DOHH2 (cell line): ENCODE data around the gene UNC5B.

Experiments used
- H3F3A ChIP-seq: fragments of 200-600 bp; sonication (generic), shearing (Covaris generic); 2 replicates; pipeline ENCODE4 v1.6.0; 2016; ENCODE audit warnings: antibody characterized with exemption, mild to moderate bottlenecking; ENCODE audit not compliant: control insufficient read depth, insufficient read depth
- H3K27ac ChIP-seq: fragments of 200-600 bp; sonication (generic); 2 replicates; pipeline ENCODE4 v1.5.1; 2014; ENCODE audit warnings: low read depth, mild to moderate bottlenecking, low read length, moderate library complexity
- H3K27me3 ChIP-seq: fragments of 200-600 bp; sonication (generic); 2 replicates; pipeline ENCODE4 v1.6.1; 2014; ENCODE audit warnings: mild to moderate bottlenecking, low read length, mixed read lengths; ENCODE audit not compliant: control insufficient read depth
- H3K36me3 ChIP-seq: fragments of 200-600 bp; sonication (generic); 2 replicates; pipeline ENCODE4 v1.6.1; 2014; ENCODE audit warnings: mild to moderate bottlenecking, low read length, moderate library complexity, mixed read lengths; ENCODE audit not compliant: control insufficient read depth
- H3K4me1 ChIP-seq: fragments of 200-600 bp; sonication (generic); 2 replicates; pipeline ENCODE4 v1.6.1; 2014; ENCODE audit warnings: mild to moderate bottlenecking, low read length, mixed read lengths; ENCODE audit not compliant: control insufficient read depth
- H3K4me2 ChIP-seq: fragments of 200-600 bp; sonication (generic); 2 replicates; pipeline ENCODE4 v1.6.0; 2014; ENCODE audit warnings: mild to moderate bottlenecking, low read length, moderate library complexity
- H3K4me3 ChIP-seq: fragments of 200-600 bp; sonication (generic); 2 replicates; pipeline ENCODE4 v1.5.1; 2014; ENCODE audit warnings: mild to moderate bottlenecking, low read length, mixed read lengths
- H3K79me2 ChIP-seq: fragments of 200-600 bp; sonication (generic); 2 replicates; pipeline ENCODE4 v1.6.1; 2014; ENCODE audit warnings: mild to moderate bottlenecking, low read length, mixed read lengths; ENCODE audit not compliant: control insufficient read depth
- H3K9me2 ChIP-seq: fragments of 200-600 bp; sonication (generic); replicated peaks from 2 replicates; pipeline ENCODE4 v1.6.1; 2014; ENCODE audit warnings: mild to moderate bottlenecking, low read length, mixed read lengths; ENCODE audit not compliant: control insufficient read depth
- H3K9me3 ChIP-seq: fragments of 200-600 bp; sonication (generic); 2 replicates; pipeline ENCODE4 v1.6.1; 2014; ENCODE audit warnings: antibody characterized with exemption, low read length, mixed read lengths; ENCODE audit not compliant: control insufficient read depth, insufficient read depth
- H4K20me1 ChIP-seq: fragments of 200-600 bp; sonication (generic); 2 replicates; pipeline ENCODE4 v1.6.0; 2014; ENCODE audit warnings: low read depth, mild to moderate bottlenecking, antibody characterized with exemption, low read length, moderate library complexity; ENCODE audit not compliant: control insufficient read depth, insufficient read depth
- EZH2phosphoT487 ChIP-seq: fragments of 200-600 bp; sonication (generic); IDR thresholded peaks from 2 replicates; pipeline ENCODE4 v1.6.1; 2017; ENCODE audit warnings: borderline replicate concordance, mild to moderate bottlenecking, antibody characterized with exemption, low read length, moderate library complexity, mixed read lengths
- TF ChIP-seq, protein P1 (sequence below): fragments of 200-600 bp; sonication (generic); IDR thresholded peaks from one replicate; pipeline ENCODE4 v1.5.1; 2014; ENCODE audit warnings: antibody characterized with exemption, mild to moderate bottlenecking, low read depth, low read length; ENCODE audit not compliant: poor library complexity, severe bottlenecking

The UNC5B gene

DNA sequence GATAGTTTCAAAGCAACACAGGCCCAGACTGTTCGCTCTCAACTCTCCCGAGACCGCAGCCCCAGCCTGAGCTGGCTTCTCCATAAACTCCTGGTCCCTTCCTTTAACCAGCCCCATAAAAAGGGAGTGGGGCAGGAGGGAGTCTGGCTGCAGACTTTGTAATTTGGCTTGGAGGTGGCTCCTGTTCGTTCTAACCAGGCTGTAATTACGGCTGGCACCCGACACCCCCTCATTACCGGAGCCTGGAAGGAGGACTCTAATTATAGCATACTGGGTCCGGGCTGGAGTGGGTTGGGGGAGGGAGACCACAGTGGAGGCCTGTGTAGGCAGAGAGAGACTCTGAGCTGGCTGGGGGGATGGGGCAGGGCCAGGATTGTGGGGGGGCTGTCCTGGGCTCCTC is 49.7 kb downstream of the UNC5B start:
- TF ChIP-seq, protein P1, sequence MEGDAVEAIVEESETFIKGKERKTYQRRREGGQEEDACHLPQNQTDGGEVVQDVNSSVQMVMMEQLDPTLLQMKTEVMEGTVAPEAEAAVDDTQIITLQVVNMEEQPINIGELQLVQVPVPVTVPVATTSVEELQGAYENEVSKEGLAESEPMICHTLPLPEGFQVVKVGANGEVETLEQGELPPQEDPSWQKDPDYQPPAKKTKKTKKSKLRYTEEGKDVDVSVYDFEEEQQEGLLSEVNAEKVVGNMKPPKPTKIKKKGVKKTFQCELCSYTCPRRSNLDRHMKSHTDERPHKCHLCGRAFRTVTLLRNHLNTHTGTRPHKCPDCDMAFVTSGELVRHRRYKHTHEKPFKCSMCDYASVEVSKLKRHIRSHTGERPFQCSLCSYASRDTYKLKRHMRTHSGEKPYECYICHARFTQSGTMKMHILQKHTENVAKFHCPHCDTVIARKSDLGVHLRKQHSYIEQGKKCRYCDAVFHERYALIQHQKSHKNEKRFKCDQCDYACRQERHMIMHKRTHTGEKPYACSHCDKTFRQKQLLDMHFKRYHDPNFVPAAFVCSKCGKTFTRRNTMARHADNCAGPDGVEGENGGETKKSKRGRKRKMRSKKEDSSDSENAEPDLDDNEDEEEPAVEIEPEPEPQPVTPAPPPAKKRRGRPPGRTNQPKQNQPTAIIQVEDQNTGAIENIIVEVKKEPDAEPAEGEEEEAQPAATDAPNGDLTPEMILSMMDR: no peak
- TF ChIP-seq EZH2phosphoT487: no peak
- no peak overlapping the region for H3K4me2 ChIP-seq
- H3K27me3 ChIP-seq: no peaks in the 10 kb centered on the region
- no peak overlapping the region for H3K27ac ChIP-seq
- H3K79me2 ChIP-seq: no peaks in the 10 kb centered on the region
- H3K36me3 ChIP-seq: no peaks in the 10 kb centered on the region
- no peaks in the 10 kb centered on the region for H4K20me1 ChIP-seq
- H3F3A ChIP-seq: no peaks in the 10 kb centered on the region
- H3K9me2 ChIP-seq: no peaks in the 10 kb centered on the region
- no peaks in the 10 kb centered on the region for H3K4me1 ChIP-seq
- H3K9me3 ChIP-seq: no peaks in the 10 kb centered on the region
- H3K4me3 ChIP-seq: no peak overlapping the region

DNA sequence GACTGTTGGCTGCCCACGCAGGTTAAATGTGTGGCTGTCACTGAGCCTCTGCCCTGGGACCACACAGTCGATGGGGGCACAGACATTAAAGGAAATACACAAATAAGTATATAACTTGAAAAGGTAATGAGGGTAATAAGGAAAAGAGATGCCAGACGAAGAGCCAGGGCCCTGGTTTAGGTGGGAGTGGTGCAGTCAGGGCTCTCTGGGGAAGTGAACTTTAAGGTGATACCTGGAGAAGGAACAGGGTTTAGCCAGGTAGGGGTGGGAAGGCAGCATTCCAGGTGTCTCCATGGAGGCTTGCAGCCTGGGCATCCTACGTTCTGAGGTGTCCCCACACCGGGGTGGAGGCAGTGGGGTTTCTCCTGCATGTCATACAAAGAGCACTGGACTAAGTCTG is 50.4 kb downstream of the UNC5B start:
- Histone ChIP-seq H3K4me2 (no peak overlapping the region), H3K4me1 (no peaks in the 10 kb centered on the region), H3K79me2 (no peaks in the 10 kb centered on the region), H3F3A (no peaks in the 10 kb centered on the region), H3K27me3 (no peaks in the 10 kb centered on the region), H3K36me3 (no peaks in the 10 kb centered on the region), H3K27ac (no peak overlapping the region), H3K9me2 (no peaks in the 10 kb centered on the region), H3K9me3 (no peaks in the 10 kb centered on the region), H3K4me3 (no peak overlapping the region), H4K20me1 (no peaks in the 10 kb centered on the region)
- TF ChIP-seq, protein P1: no peak
- no peak for TF ChIP-seq EZH2phosphoT487

DNA sequence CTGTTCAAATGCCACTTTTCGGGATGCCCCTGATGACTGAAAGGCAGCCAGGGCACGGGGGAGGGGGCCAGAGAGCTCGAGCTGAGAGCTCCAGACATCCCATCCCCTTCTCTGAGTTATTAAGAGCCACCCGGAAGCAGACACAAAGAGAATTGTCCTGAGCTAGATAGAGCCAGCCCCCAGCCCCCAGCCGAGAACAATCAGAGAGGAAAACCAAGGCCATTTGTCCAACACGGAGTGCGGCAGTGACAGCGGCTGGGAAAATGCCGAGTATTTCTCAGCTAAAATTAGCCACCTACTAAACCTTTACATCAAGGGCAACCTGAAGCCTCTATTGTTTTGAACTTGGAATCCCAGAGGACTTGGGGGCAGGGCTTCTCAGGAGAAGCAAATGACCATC is 51.0 kb downstream of the UNC5B start:
- Histone ChIP-seq H3K27ac (no peak overlapping the region), H3K79me2 (no peaks in the 10 kb centered on the region), H3K9me2 (no peaks in the 10 kb centered on the region), H3K27me3 (no peaks in the 10 kb centered on the region), H3K4me2 (no peak overlapping the region), H4K20me1 (no peaks in the 10 kb centered on the region), H3K9me3 (no peaks in the 10 kb centered on the region), H3F3A (no peaks in the 10 kb centered on the region), H3K4me3 (no peak overlapping the region), H3K36me3 (no peaks in the 10 kb centered on the region), H3K4me1 (no peaks in the 10 kb centered on the region)
- no peak for TF ChIP-seq EZH2phosphoT487
- TF ChIP-seq, protein P1: no peak
